Endothelial cell (in vitro differentiated cells): ENCODE data around the gene FANCB. TPM values are rescaled to one million over a fixed set of nuclear protein-coding genes. Genes with fewer than 3 reads are reported as not detected.

Source experiments
- DNase-seq: peaks from one replicate; pipeline ENCODE4 v3.0.0; 2021; ENCODE audit warnings: low spot score
- H3K27ac Mint-ChIP-seq: one replicate; pipeline ENCODE4 v1.8.0; 2021; ENCODE audit warnings: mixed read lengths, inconsistent platforms; ENCODE audit not compliant: unreplicated experiment
- H3K27me3 Mint-ChIP-seq: one replicate; pipeline ENCODE4 v1.8.0; 2021; ENCODE audit warnings: mild to moderate bottlenecking, moderate library complexity, mixed read lengths, inconsistent platforms; ENCODE audit not compliant: unreplicated experiment
- H3K36me3 Mint-ChIP-seq: one replicate; pipeline ENCODE4 v1.8.0; 2021; ENCODE audit warnings: mild to moderate bottlenecking, low read depth, mixed read lengths, inconsistent platforms; ENCODE audit not compliant: unreplicated experiment
- H3K4me1 Mint-ChIP-seq: one replicate; pipeline ENCODE4 v1.8.0; 2021; ENCODE audit warnings: mild to moderate bottlenecking, mixed read lengths, inconsistent platforms; ENCODE audit not compliant: unreplicated experiment
- H3K4me3 Mint-ChIP-seq: one replicate; pipeline ENCODE4 v1.8.0; 2021; ENCODE audit warnings: mild to moderate bottlenecking, mixed read lengths, inconsistent platforms; ENCODE audit not compliant: unreplicated experiment
- H3K9me3 Mint-ChIP-seq: one replicate; pipeline ENCODE4 v1.8.0; 2021; ENCODE audit warnings: mixed read lengths, inconsistent platforms; ENCODE audit not compliant: unreplicated experiment
- total RNA-seq: library from RNA; stranded (reverse); fragmentation: NEBNext Ultra II Directional; extraction: Animal tissue kit (Norgen Biotek cat#: 25700); gene quantifications from one replicate; pipeline ENCODE4 v1.2.1, GENCODE V29; 2021; ENCODE audit not compliant: unreplicated experiment
- TF ChIP-seq, protein P1 (sequence below): fragments of 200-600 bp; sonication (generic); IDR thresholded peaks from one replicate; pipeline ENCODE4 v1.5.0; 2021; ENCODE audit warnings: antibody characterized with exemption; ENCODE audit not compliant: unreplicated experiment

The FANCB gene
- total RNA-seq, 1 donor from 2014 or later = 6.0 TPM

- no peaks in the 10 kb centered on the region for H3K36me3 Mint-ChIP-seq
- H3K4me3 Mint-ChIP-seq = no peak overlapping the region
- H3K27ac Mint-ChIP-seq = no peak overlapping the region
- DNase-seq = no peak
- no peaks in the 10 kb centered on the region for H3K9me3 Mint-ChIP-seq
- H3K27me3 Mint-ChIP-seq = no peaks in the 10 kb centered on the region
- H3K4me1 Mint-ChIP-seq = no peaks in the 10 kb centered on the region
- TF ChIP-seq, protein P1, sequence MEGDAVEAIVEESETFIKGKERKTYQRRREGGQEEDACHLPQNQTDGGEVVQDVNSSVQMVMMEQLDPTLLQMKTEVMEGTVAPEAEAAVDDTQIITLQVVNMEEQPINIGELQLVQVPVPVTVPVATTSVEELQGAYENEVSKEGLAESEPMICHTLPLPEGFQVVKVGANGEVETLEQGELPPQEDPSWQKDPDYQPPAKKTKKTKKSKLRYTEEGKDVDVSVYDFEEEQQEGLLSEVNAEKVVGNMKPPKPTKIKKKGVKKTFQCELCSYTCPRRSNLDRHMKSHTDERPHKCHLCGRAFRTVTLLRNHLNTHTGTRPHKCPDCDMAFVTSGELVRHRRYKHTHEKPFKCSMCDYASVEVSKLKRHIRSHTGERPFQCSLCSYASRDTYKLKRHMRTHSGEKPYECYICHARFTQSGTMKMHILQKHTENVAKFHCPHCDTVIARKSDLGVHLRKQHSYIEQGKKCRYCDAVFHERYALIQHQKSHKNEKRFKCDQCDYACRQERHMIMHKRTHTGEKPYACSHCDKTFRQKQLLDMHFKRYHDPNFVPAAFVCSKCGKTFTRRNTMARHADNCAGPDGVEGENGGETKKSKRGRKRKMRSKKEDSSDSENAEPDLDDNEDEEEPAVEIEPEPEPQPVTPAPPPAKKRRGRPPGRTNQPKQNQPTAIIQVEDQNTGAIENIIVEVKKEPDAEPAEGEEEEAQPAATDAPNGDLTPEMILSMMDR = no peak
Measured at GRCh38 chrX:14819769-14820168, 53.1 kb downstream of the FANCB start.

GRCh38 chrX:14817571-14817970 is 55.3 kb downstream of the FANCB start:
- TF ChIP-seq, protein P1 = no peak
- Mint-ChIP-seq H3K4me1 (no peaks in the 10 kb centered on the region), H3K27ac (no peak overlapping the region), H3K27me3 (no peaks in the 10 kb centered on the region), H3K4me3 (no peak overlapping the region), H3K36me3 (no peaks in the 10 kb centered on the region), H3K9me3 (no peaks in the 10 kb centered on the region)
- DNase-seq = no peak

DNA sequence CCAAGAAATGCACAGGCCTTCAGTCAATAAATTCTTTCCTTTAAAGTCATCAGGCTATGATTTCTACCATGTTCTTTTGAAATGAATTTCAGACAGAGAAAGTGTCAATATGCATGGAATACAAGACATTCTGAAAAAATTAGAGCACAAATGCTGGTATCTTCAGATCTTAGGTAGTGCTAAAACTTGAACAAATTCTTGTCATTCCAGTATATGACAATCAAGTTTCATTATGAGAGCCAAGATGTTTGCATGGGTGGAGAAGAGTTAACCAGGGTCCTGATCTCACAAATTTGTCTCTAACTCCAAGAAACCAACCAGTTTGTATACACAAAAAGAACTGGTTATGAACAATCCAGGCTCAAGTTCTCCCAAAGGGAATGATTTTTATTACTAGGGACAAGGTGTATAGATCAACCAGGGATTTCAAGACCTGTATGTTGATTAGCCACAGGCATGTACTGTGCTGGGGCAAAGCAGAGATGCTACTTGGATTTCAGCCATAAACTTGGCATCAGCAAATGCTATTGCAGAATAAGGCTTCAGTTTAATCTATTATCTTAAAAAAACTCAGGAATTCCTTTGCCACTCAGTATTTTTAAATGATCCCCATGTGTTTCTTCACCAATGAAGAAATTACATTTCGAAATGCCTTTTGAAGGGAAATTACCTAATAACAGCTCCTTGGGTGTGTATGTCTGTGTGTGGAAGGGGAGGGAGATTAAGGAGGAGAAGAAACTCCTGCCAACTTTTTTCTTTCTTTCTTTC is 69.7 kb downstream of the FANCB start:
- Mint-ChIP-seq H3K27me3 (no peaks in the 10 kb centered on the region), H3K9me3 (no peaks in the 10 kb centered on the region), H3K27ac (no peak overlapping the region), H3K36me3 (no peaks in the 10 kb centered on the region), H3K4me3 (no peak overlapping the region), H3K4me1 (no peaks in the 10 kb centered on the region)
- DNase-seq = no peak
- TF ChIP-seq, protein P1 = no peak

DNA sequence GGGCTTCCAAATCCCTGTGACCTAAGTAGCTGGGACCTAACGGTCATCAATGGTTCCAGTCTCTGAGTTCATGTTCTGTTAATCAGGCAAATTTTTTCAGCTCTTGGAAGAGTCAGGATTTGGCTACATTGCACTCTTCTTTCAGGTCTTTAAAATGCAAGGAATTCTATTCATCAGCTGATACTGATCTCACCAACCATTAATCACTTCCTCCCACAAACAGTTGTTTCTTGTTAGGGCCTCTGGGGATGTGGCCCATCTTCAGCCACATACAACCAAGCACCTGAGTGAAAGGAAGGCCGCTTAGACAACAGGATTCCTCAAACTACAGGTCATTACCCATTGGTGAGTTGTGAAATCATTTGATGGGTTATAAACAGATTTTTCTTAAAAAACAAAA is 71.7 kb downstream of the FANCB start:
- H3K27me3 Mint-ChIP-seq = no peaks in the 10 kb centered on the region
- no peaks in the 10 kb centered on the region for H3K36me3 Mint-ChIP-seq

More for the DNA sequence above, 71.7 kb downstream of the FANCB start:
- DNase-seq = no peak
- Mint-ChIP-seq H3K4me3 (no peak overlapping the region), H3K9me3 (no peaks in the 10 kb centered on the region), H3K27ac (no peak overlapping the region), H3K4me1 (no peaks in the 10 kb centered on the region)
- TF ChIP-seq, protein P1 = no peak
